B cell (primary cell): ENCODE data around the gene SPAM1. TPM values are rescaled to one million over a fixed set of nuclear protein-coding genes. Genes with fewer than 3 reads are reported as not detected.

Source experiments
- ATAC-seq: fragments of 200-7000 bp; cut with Tn5 transposase; one replicate; pipeline ENCODE4 v1.10.0; 2021; ENCODE audit warnings: low read depth, mild to moderate bottlenecking, moderate number of reproducible peaks, moderate library complexity
- CTCF ChIA-PET: fragments of 350-600 bp; sonication (Branson Sonifier 250); formaldehyde crosslinking; loops from one replicate; lab custom pipeline; 2021; ENCODE audit warnings: antibody characterized with exemption, inconsistent platforms; lab: Charles Lee
- POLR2A ChIA-PET: fragments of 350-600 bp; sonication (Branson Sonifier 250); formaldehyde crosslinking; loops from one replicate; lab custom pipeline; 2021; ENCODE audit warnings: antibody characterized with exemption; lab: Charles Lee
- DNase-seq: peaks from one replicate; pipeline ENCODE4 v3.0.0; 2013
- H2AFZ ChIP-seq: 2 replicates; pipeline ENCODE4 v1.6.1; 2012; ENCODE audit warnings: mild to moderate bottlenecking, low read depth, low read length; ENCODE audit not compliant: insufficient read depth, poor library complexity, severe bottlenecking
- H3K27ac ChIP-seq, 2 donors: 1 replicate in 1 of 2; 2 replicates in 1 of 2; pipeline ENCODE4 v1.5.1; 2012 to 2013; ENCODE audit warnings: low read length in 2 of 2, mild to moderate bottlenecking in 2 of 2, moderate library complexity in 1 of 2
- H3K27me3 ChIP-seq, 4 experiments: fragments of 200-600 bp in 1 of 4; sonication (generic) in 1 of 4; replicated peaks in 1 of 4; 1 replicate in 2 of 4; 2 replicates in 2 of 4; pipeline versions ENCODE4 v1.6.1 to v1.7.0; 2013 to 2016; ENCODE audit warnings: low read length in 3 of 4, mild to moderate bottlenecking in 2 of 4, mixed read lengths in 1 of 4, moderate library complexity in 1 of 4; ENCODE audit not compliant: insufficient read depth in 4 of 4, control insufficient read depth in 3 of 4; ENCODE audit errors: control extremely low read depth in 1 of 4
- H3K36me3 ChIP-seq, 2 experiments: replicated peaks in 1 of 2; 1 replicate in 1 of 2; 2 replicates in 1 of 2; pipeline versions ENCODE4 v1.6.1 to v1.7.1; 2013; ENCODE audit warnings: low read length in 1 of 2; ENCODE audit not compliant: insufficient read depth in 2 of 2, control insufficient read depth in 1 of 2; ENCODE audit errors: control extremely low read depth in 1 of 2, extremely low read depth in 1 of 2
- H3K4me1 ChIP-seq, 2 donors: fragments of 200-600 bp in 1 of 2; sonication (generic) in 1 of 2; 1 replicate in 1 of 2; 2 replicates in 1 of 2; pipeline versions ENCODE4 v1.5.1 to v1.6.1; 2013 to 2017; ENCODE audit warnings: low read length in 2 of 2; ENCODE audit not compliant: control insufficient read depth in 2 of 2, insufficient read depth in 2 of 2
- H3K4me2 ChIP-seq: replicated peaks from 2 replicates; pipeline ENCODE3; 2012; ENCODE audit warnings: mild to moderate bottlenecking, low read depth, low read length; ENCODE audit not compliant: poor library complexity, severe bottlenecking
- H3K4me3 ChIP-seq, 5 experiments: fragments of 200-600 bp in 1 of 5; sonication (generic) in 1 of 5; 1 replicate in 3 of 5; 2 replicates in 2 of 5; pipeline versions ENCODE4 v1.5.1 to v1.7.0; 2011 to 2016; ENCODE audit warnings: low read length in 4 of 5, mild to moderate bottlenecking in 4 of 5, low read depth in 2 of 5, control low read depth in 1 of 5, moderate library complexity in 1 of 5; ENCODE audit not compliant: insufficient read depth in 1 of 5; ENCODE audit errors: control extremely low read depth in 1 of 5, extremely low read depth in 1 of 5
- H3K79me2 ChIP-seq: fragments of 200-600 bp; sonication (generic); one replicate; pipeline ENCODE4 v1.6.0; 2016; ENCODE audit warnings: low read length; ENCODE audit not compliant: control insufficient read depth, insufficient read depth
- H3K9ac ChIP-seq: fragments of 200-600 bp; sonication (generic); 2 replicates; pipeline ENCODE4 v1.6.1; 2017; ENCODE audit warnings: mild to moderate bottlenecking, low read length, moderate library complexity
- H3K9me3 ChIP-seq, 3 donors: one replicate each; pipeline versions ENCODE4 v1.6.1 to v1.7.1; 2013; ENCODE audit warnings: low read length in 2 of 3; ENCODE audit not compliant: control insufficient read depth in 2 of 3, insufficient read depth in 1 of 3; ENCODE audit errors: control extremely low read depth in 1 of 3
- H4K20me1 ChIP-seq: 2 replicates; pipeline ENCODE4 v1.6.0; 2012; ENCODE audit warnings: mild to moderate bottlenecking, low read length; ENCODE audit not compliant: insufficient read depth, control insufficient read depth, poor library complexity, severe bottlenecking
- H3K27ac Mint-ChIP-seq: one replicate; pipeline ENCODE4 v1.8.0; 2021; ENCODE audit warnings: mixed read lengths
- H3K27me3 Mint-ChIP-seq: one replicate; pipeline ENCODE4 v1.8.0; 2021; ENCODE audit warnings: mixed read lengths
- H3K4me1 Mint-ChIP-seq: one replicate; pipeline ENCODE4 v1.8.0; 2021; ENCODE audit warnings: mixed read lengths
- H3K4me3 Mint-ChIP-seq: one replicate; pipeline ENCODE4 v1.8.0; 2021; ENCODE audit warnings: mixed read lengths
- H3K9me3 Mint-ChIP-seq: one replicate; pipeline ENCODE4 v1.8.0; 2022; ENCODE audit warnings: mixed read lengths; ENCODE audit not compliant: insufficient read depth
- EZH2 ChIP-seq: IDR thresholded peaks from 2 replicates; pipeline ENCODE4 v1.6.1; 2012; ENCODE audit warnings: borderline replicate concordance, low read depth, mild to moderate bottlenecking, moderate library complexity, low read length; ENCODE audit not compliant: insufficient read depth, poor library complexity, severe bottlenecking
- WGBS: methylation state at CpG from one replicate; pipeline ENCODE4 v1.1.5; 2013; ENCODE audit warnings: missing lambda C conversion rate; ENCODE audit not compliant: insufficient coverage; 5-methylcytosine and 5-hydroxymethylcytosine counted together
- intact Hi-C: fragments of 100-400 bp; cut with micrococcal nuclease; formaldehyde crosslinking; loops from one replicate; pipeline ENCODE4 v1.10.0; 2022
- polyA plus RNA-seq: library from polyadenylated mRNA; depleted of rRNA; stranded (reverse); fragments of >200 nt; gene quantifications from 2 replicates; pipeline ENCODE4 v1.2.3, GENCODE V29; 2012
- total RNA-seq, 2 donors: library from RNA; stranded (reverse); fragments of 120-200 nt in 1 of 2; gene quantifications; 1 replicate in 1 of 2; 2 replicates in 1 of 2; pipeline versions ENCODE4 v1.2.3 to v1.2.4, GENCODE V29; 2013 to 2022
- TF ChIP-seq, protein P1 (sequence below): fragments of 200-600 bp; IDR thresholded peaks from one replicate; pipeline ENCODE4 v1.8.0; 2022; ENCODE audit warnings: antibody characterized with exemption, mild to moderate bottlenecking

The SPAM1 gene
- total and polyA plus RNA-seq, 2 donors (not counting 1 experiment from before 2014, with no cell fraction given), result 0.04 TPM; not detected in 1

DNA sequence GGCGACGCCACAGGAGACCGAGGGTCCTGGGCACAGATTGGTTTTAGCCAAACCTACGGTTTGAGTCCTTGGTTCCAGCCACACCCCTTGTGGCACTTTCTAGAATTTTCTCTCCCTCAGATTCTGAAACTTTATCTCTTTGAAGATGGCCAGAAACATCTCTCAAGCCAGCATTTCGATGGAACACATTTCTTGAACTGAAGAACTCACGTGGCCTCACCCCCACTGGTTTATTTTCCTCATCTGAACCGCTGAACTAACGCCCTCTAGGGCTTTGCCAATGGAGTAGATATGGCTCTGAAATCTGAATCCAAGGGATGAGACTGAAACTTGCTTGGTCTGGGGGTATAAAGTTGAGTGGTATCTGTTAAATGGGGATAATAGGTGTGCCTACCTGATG lies 6.7 kb upstream of the SPAM1 start:
- DNase-seq (no peak), ATAC-seq (no peak)
- Histone ChIP-seq H3K79me2 (no peaks in the 10 kb centered on the region), H2AFZ (no peak overlapping the region), H3K4me1 (no peaks in the 10 kb centered on the region), H3K27me3 (no peaks in the 10 kb centered on the region), H3K4me3 (no peak overlapping the region), H4K20me1 (no peaks in the 10 kb centered on the region), H3K4me2 (no peak overlapping the region), H3K36me3 (no peaks in the 10 kb centered on the region), H3K27ac (no peak overlapping the region), H3K9ac (no peak overlapping the region), H3K9me3 (no peaks in the 10 kb centered on the region)
- ChIA-PET POLR2A (no interaction called here), CTCF (no interaction called here)
- intact Hi-C loops, result no loop called here
- Mint-ChIP-seq H3K4me3 (no peak overlapping the region), H3K9me3 (no peaks in the 10 kb centered on the region), H3K27me3 (no peaks in the 10 kb centered on the region), H3K4me1 (no peaks in the 10 kb centered on the region), H3K27ac (no peak overlapping the region)
- 86% methylated on average over 6 of the region's 8 CpGs for WGBS
- TF ChIP-seq, protein P1, sequence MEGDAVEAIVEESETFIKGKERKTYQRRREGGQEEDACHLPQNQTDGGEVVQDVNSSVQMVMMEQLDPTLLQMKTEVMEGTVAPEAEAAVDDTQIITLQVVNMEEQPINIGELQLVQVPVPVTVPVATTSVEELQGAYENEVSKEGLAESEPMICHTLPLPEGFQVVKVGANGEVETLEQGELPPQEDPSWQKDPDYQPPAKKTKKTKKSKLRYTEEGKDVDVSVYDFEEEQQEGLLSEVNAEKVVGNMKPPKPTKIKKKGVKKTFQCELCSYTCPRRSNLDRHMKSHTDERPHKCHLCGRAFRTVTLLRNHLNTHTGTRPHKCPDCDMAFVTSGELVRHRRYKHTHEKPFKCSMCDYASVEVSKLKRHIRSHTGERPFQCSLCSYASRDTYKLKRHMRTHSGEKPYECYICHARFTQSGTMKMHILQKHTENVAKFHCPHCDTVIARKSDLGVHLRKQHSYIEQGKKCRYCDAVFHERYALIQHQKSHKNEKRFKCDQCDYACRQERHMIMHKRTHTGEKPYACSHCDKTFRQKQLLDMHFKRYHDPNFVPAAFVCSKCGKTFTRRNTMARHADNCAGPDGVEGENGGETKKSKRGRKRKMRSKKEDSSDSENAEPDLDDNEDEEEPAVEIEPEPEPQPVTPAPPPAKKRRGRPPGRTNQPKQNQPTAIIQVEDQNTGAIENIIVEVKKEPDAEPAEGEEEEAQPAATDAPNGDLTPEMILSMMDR, result no peak
- TF ChIP-seq EZH2, result no peak

DNA sequence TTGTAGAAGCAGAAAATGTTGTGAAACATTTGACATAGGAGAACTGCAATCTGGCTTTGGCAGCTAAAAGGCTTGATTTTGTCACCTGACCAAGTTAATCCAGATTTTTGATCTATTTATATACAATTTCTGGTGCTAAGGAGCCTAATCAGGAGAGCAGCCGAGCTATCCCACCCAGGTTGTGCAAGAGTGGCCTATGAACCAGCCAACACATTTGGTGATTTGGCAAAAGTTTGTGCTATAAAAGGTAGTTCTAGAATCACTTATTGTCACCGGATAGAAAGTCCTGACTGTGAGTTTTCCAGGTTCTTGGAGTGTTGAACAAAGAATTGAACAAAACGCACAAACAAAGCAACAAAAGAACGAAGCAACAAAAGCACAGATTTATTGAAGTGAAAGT lies 1.4 kb upstream of the SPAM1 start:
- no peak overlapping the region for H2AFZ ChIP-seq
- intact Hi-C loops, result no loop called here

More for the DNA sequence above, 1.4 kb upstream of the SPAM1 start:
- no peak overlapping the region for H3K27ac ChIP-seq
- no peak overlapping the region for H3K9ac ChIP-seq
- no peaks in the 10 kb centered on the region for H3K27me3 ChIP-seq
- Mint-ChIP-seq H3K27ac (no peak overlapping the region), H3K9me3 (no peaks in the 10 kb centered on the region), H3K27me3 (no peaks in the 10 kb centered on the region), H3K4me1 (no peaks in the 10 kb centered on the region), H3K4me3 (no peak overlapping the region)
- H4K20me1 ChIP-seq, result no peaks in the 10 kb centered on the region
- TF ChIP-seq, protein P1, result no peak
- no peak for TF ChIP-seq EZH2
- H3K9me3 ChIP-seq, result no peaks in the 10 kb centered on the region
- WGBS, result 85% methylated on average over 3 of the region's 4 CpGs
- H3K79me2 ChIP-seq, result no peaks in the 10 kb centered on the region
- no peak overlapping the region for H3K4me2 ChIP-seq
- H3K4me3 ChIP-seq, result no peak overlapping the region
- ATAC-seq (no peak), DNase-seq (no peak)
- H3K4me1 ChIP-seq, result no peaks in the 10 kb centered on the region
- ChIA-PET POLR2A (no interaction called here), CTCF (no interaction called here)
- no peaks in the 10 kb centered on the region for H3K36me3 ChIP-seq
